GM18867 (cell line): Measurements from ENCODE around the gene TADA2A.

Source experiments
- ATAC-seq: cut with Tn5 transposase; IDR thresholded peaks from one replicate; pipeline ENCODE4 v1.9.1; 2021; ENCODE audit warnings: mild to moderate bottlenecking, moderate library complexity; ENCODE audit not compliant: unreplicated experiment

Gene TADA2A

DNA sequence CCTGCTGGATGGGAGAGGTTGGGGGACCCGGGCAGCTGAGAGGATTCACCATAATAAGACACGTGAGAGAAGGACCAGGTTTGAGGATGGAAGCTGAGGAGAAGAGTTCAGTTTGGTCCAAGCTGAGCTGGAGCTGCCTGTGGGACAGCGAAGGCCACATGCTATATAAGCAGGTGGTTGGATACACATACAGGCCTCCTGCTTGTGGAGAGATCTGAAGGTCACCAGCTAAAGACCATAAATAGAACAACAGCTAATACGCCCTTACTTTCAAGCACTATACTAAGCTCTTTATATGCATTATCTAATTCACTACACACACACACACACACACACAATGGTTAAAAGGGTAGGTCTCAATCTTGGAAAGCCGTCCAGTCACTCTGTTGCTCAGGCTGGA lies 115.1 kb downstream of the TADA2A start:
- no peak for ATAC-seq

DNA sequence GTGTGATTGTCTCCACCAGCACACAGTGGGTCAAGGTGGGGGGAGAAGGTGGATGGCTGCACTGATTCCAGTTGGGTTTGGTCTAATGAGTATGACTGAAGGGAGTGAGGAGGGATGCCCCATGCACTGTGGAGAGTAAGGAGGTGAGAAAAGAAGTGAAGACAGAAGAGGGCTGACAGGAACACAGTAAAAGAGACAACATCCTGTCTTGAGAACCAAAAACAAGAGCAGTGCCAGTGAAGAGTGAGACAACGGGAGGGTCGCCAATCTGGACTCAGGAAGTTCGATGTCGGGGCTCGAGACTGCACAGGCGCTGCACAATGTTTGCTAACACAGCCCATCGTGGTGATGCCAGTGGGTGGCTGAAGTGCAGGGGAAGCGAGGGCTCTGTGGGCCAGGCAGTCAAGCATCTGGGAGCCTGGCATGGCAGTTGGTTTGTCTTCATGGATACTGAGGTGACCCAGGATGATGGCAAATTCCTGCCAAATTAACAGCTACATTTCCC lies 117.1 kb downstream of the TADA2A start:
- ATAC-seq = no peak

DNA sequence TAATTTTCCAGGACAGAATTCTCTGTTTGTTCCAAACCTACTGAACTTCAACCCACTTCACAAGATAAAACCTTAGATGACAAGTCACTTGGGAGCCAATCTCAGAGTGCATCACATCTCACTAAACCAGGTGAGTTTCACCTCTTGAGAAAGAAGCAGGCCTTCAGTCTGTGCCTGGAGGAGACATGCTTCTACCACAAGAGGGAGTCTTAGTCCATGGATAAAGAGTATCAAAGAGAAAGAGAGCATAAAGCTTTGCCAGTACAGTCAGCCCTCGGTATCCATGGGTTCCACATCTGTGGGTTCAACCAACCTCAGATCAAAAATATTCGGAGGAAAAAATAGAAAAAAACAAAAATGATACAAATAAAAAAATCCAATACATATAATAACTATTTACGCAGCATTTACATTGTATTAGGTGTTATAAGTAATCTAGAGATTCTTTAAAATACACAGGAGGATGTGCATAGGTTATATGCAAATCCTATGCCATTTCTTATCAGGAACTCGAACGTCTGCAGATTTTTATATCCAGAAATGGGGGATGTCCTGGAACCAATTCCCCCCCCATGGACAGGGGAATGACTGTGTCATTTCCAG lies 120.7 kb downstream of the TADA2A start:
- ATAC-seq = no peak
